Measurements from ENCODE around the gene SYCE1.

SYCE1 gene

GRCh38 chr10:133511907-133512528, 53.4 kb downstream of the SYCE1 start:
- no peak for DNase-seq (ENCODE audit: low spot score)

- DNase-seq (ENCODE audit: low spot score): no peak
These were observed 54.0 kb downstream of the SYCE1 start for GRCh38 chr10:133511408-133511807.

GRCh38 chr10:133509700-133510099, 55.7 kb downstream of the SYCE1 start:
- DNase-seq (ENCODE audit: low spot score): no peak
